H1 (cell line): ENCODE measurements around the gene NKAIN1. TPM values are rescaled to one million over a fixed set of nuclear protein-coding genes. Genes with fewer than 3 reads are reported as not detected.

Experiments
- JUND ChIP-seq: IDR thresholded peaks from 2 replicates; pipeline ENCODE4 v1.6.1; 2011; ENCODE audit warnings: mild to moderate bottlenecking, improper control_type of control experiment, low read length
- KDM4A ChIP-seq: IDR thresholded peaks from one replicate; pipeline ENCODE4 v1.7.1; 2012; ENCODE audit warnings: low read depth, mild to moderate bottlenecking, moderate library complexity, low read length, inconsistent platforms; ENCODE audit not compliant: severe bottlenecking
- TAF7 ChIP-seq: optimal IDR thresholded peaks from 2 replicates; pipeline ENCODE3; 2011; ENCODE audit warnings: low read depth, mild to moderate bottlenecking, inconsistent platforms, low read length, moderate library complexity, borderline replicate concordance
- polyA plus RNA-seq, 7 experiments: library from polyadenylated mRNA; depleted of rRNA in 3 of 7; stranded (reverse) in 5 of 7; unstranded in 2 of 7; fragments of >200 nt in 5 of 7; fragments of 200-250 nt in 2 of 7; gene quantifications; 1 replicate in 5 of 7; 2 replicates in 1 of 7; 4 replicates in 1 of 7; pipeline versions ENCODE4 v1.2.1 to v1.2.3, GENCODE V29; 2011 to 2013; ENCODE audit warnings: missing spikeins in 2 of 7, mixed read lengths in 2 of 7
- total RNA-seq: library from RNA; stranded (reverse); fragmentation: NEBNext Ultra II Directional; extraction: Animal tissue kit (Norgen Biotek cat#: 25700); gene quantifications from 2 replicates; pipeline ENCODE4 v1.2.1, GENCODE V29; 2021
- TF ChIP-seq, protein P1 (sequence below): IDR thresholded peaks from 2 replicates; pipeline ENCODE4 v1.6.1; 2011; ENCODE audit warnings: low read depth, mild to moderate bottlenecking, low read length; ENCODE audit not compliant: insufficient read depth

The NKAIN1 gene
- total and polyA plus RNA-seq, 2 of the 8 experiments (the other 6 are each of a cell fraction or from before 2014, with no cell fraction given), result 59.3 to 66.9 TPM

DNA sequence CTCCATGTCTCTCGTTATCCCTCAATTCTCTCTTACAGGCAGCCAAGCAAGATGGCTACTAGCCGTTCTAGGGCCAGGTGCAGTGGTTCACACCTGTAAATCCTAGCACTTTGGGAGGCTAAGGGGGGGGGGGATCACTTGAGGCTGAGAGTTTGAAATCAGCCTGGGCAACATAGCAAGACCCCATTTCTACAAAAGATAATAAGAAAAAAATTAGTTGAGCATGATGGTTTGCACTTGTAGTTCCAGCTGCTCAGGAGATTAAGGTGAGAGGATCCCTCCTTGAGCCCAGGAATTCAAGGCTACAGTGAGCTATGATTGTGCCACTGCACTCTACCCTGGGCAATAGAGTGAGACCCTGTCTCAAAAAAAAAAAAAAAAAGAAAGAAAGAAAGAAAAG, 80.4 kb downstream of the NKAIN1 start (continued):
- TF ChIP-seq, protein P1, sequence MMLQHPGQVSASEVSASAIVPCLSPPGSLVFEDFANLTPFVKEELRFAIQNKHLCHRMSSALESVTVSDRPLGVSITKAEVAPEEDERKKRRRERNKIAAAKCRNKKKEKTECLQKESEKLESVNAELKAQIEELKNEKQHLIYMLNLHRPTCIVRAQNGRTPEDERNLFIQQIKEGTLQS, result no peak
- TF ChIP-seq TAF7, result no peak
- no peak for TF ChIP-seq KDM4A
- no peak for TF ChIP-seq JUND
